Activated CD8-positive, alpha-beta memory T cell treated with anti-CD3 and anti-CD28 coated beads, Interleukin-2, amount 10 ng/mL, durations not matched to agents 7 days and 5 days (primary cell): ENCODE data around the gene HTATSF1. TPM values are rescaled to one million over a fixed set of nuclear protein-coding genes. Genes with fewer than 3 reads are reported as not detected.

Source experiments
- ATAC-seq: fragments of 150-1000 bp; cut with Tn5 transposase; one replicate; pipeline ENCODE4 v1.10.0; 2021; ENCODE audit warnings: moderate library complexity
- CTCF ChIA-PET: fragments of 350-600 bp; sonication (Branson Sonifier 250); formaldehyde crosslinking; loops from one replicate; lab custom pipeline; 2021; ENCODE audit warnings: antibody characterized with exemption; lab: Charles Lee
- DNase-seq: peaks from one replicate; pipeline ENCODE4 v3.0.0-alpha.2; 2020
- H3K27ac Mint-ChIP-seq: one replicate; pipeline ENCODE4 v1.8.0; 2021; ENCODE audit warnings: mild to moderate bottlenecking, mixed read lengths
- H3K27me3 Mint-ChIP-seq: one replicate; pipeline ENCODE4 v1.8.0; 2021; ENCODE audit warnings: mixed read lengths
- H3K36me3 Mint-ChIP-seq: one replicate; pipeline ENCODE4 v1.8.0; 2021; ENCODE audit warnings: mild to moderate bottlenecking, mixed read lengths
- H3K4me1 Mint-ChIP-seq: one replicate; pipeline ENCODE4 v1.8.0; 2021; ENCODE audit warnings: mixed read lengths
- H3K4me3 Mint-ChIP-seq: one replicate; pipeline ENCODE4 v1.8.0; 2021; ENCODE audit warnings: mild to moderate bottlenecking, moderate library complexity, mixed read lengths
- H3K9me3 Mint-ChIP-seq: one replicate; pipeline ENCODE4 v1.8.0; 2022; ENCODE audit warnings: low read depth, mixed read lengths
- total RNA-seq, 2 experiments: library from RNA; stranded (reverse); gene quantifications; one replicate each; pipeline ENCODE4 v1.2.3, GENCODE V29; 2021

HTATSF1 gene
- total RNA-seq, 2 experiments from 2014 or later, result 74.1 to 90.9 TPM

- H3K36me3 Mint-ChIP-seq, result peaks cover 1% of the 10 kb centered on the region
- H3K4me1 Mint-ChIP-seq, result peaks cover 3% of the 10 kb centered on the region
- DNase-seq, result no peak
- CTCF ChIA-PET, result no interaction called here
- H3K27me3 Mint-ChIP-seq, result no peaks in the 10 kb centered on the region
- no peak for ATAC-seq
- H3K9me3 Mint-ChIP-seq, result no peaks in the 10 kb centered on the region
- H3K4me3 Mint-ChIP-seq, result no peak overlapping the region
- no peak overlapping the region for H3K27ac Mint-ChIP-seq
These were observed 31.4 kb downstream of the HTATSF1 start for GRCh38 chrX:136528645-136529315.

- no peaks in the 10 kb centered on the region for H3K27me3 Mint-ChIP-seq
- no peak for ATAC-seq
- no peak overlapping the region for H3K4me3 Mint-ChIP-seq
These were observed 32.4 kb downstream of the HTATSF1 start for GRCh38 chrX:136529795-136530194.

GRCh38 chrX:136531951-136532350 lies 34.6 kb downstream of the HTATSF1 start, which contains the start of gene VGLL1:
TSS of gene VGLL1 (plus strand) at chrX:136532215. CDS start at chrX:136536021, 3,806 bp downstream.
- Mint-ChIP-seq H3K4me1 (peaks cover 3% of the 10 kb centered on the region), H3K36me3 (peaks cover 1% of the 10 kb centered on the region), H3K27me3 (peaks cover 2% of the 10 kb centered on the region), H3K4me3 (no peak within 1 kb of the TSS), H3K27ac (no peak within 1 kb of the TSS), H3K9me3 (no peaks in the 10 kb centered on the region)
- no peak for ATAC-seq
- CTCF ChIA-PET, result no interaction called here
- no peak for DNase-seq

More at GRCh38 chrX:136529795-136530194, 32.4 kb downstream of the HTATSF1 start:
- peaks cover 3% of the 10 kb centered on the region for H3K4me1 Mint-ChIP-seq
- CTCF ChIA-PET, result no interaction called here
- peaks cover 1% of the 10 kb centered on the region for H3K36me3 Mint-ChIP-seq
- DNase-seq, result no peak
- no peak overlapping the region for H3K27ac Mint-ChIP-seq
- no peaks in the 10 kb centered on the region for H3K9me3 Mint-ChIP-seq

GRCh38 chrX:136534131-136534530 lies 36.7 kb downstream of the HTATSF1 start:
- Mint-ChIP-seq H3K27me3 (peaks cover 2% of the 10 kb centered on the region), H3K27ac (no peak overlapping the region)
- no peak for DNase-seq

GRCh38 chrX:136538811-136539210 lies 41.4 kb downstream of the HTATSF1 start:
- Mint-ChIP-seq H3K27me3 (peaks cover 2% of the 10 kb centered on the region), H3K36me3 (no peaks in the 10 kb centered on the region), H3K9me3 (no peaks in the 10 kb centered on the region), H3K27ac (no peak overlapping the region), H3K4me1 (peaks cover 28% of the 10 kb centered on the region), H3K4me3 (no peak overlapping the region)
- ATAC-seq, result no peak
- DNase-seq, result no peak
- CTCF ChIA-PET, result no interaction called here

More at GRCh38 chrX:136534131-136534530, 36.7 kb downstream of the HTATSF1 start:
- CTCF ChIA-PET, result no interaction called here
- Mint-ChIP-seq H3K4me3 (no peak overlapping the region), H3K4me1 (peaks cover 12% of the 10 kb centered on the region), H3K9me3 (no peaks in the 10 kb centered on the region), H3K36me3 (no peaks in the 10 kb centered on the region)
- ATAC-seq, result no peak

GRCh38 chrX:136540226-136540625 lies 42.8 kb downstream of the HTATSF1 start:
- no peaks in the 10 kb centered on the region for H3K36me3 Mint-ChIP-seq
- CTCF ChIA-PET, result no interaction called here
- ATAC-seq (no peak), DNase-seq (no peak)
- H3K4me1 Mint-ChIP-seq, result peaks cover 37% of the 10 kb centered on the region
- peaks cover under 1% of the 10 kb centered on the region for H3K27me3 Mint-ChIP-seq
- H3K4me3 Mint-ChIP-seq, result no peak overlapping the region
- H3K27ac Mint-ChIP-seq, result no peak overlapping the region
- H3K9me3 Mint-ChIP-seq, result no peaks in the 10 kb centered on the region

GRCh38 chrX:136541294-136541693 lies 43.9 kb downstream of the HTATSF1 start:
- Mint-ChIP-seq H3K4me1 (peaks cover 48% of the 10 kb centered on the region), H3K27me3 (no peaks in the 10 kb centered on the region), H3K4me3 (no peak overlapping the region), H3K27ac (no peak overlapping the region), H3K9me3 (no peaks in the 10 kb centered on the region), H3K36me3 (peaks cover 2% of the 10 kb centered on the region)
- no peak for ATAC-seq
- CTCF ChIA-PET, result no interaction called here
- no peak for DNase-seq

- CTCF ChIA-PET, result no interaction called here
- Mint-ChIP-seq H3K4me1 (peaks cover 58% of the 10 kb centered on the region), H3K4me3 (no peak overlapping the region), H3K27me3 (no peaks in the 10 kb centered on the region), H3K9me3 (no peaks in the 10 kb centered on the region), H3K27ac (peak overlapping the region; percentile 61), H3K36me3 (peaks cover 2% of the 10 kb centered on the region)
- ATAC-seq (no peak), DNase-seq (no peak)
These were observed 44.9 kb downstream of the HTATSF1 start for GRCh38 chrX:136542281-136542680.

GRCh38 chrX:136546371-136546781 lies 49.0 kb downstream of the HTATSF1 start:
- Mint-ChIP-seq H3K27ac (peak overlapping the region; percentile 90), H3K4me3 (no peak overlapping the region)
- peak; percentile 79 for DNase-seq

GRCh38 chrX:136549226-136549625 lies 51.8 kb downstream of the HTATSF1 start:
- DNase-seq, result no peak
- H3K27me3 Mint-ChIP-seq, result no peaks in the 10 kb centered on the region
- ATAC-seq, result no peak
- H3K36me3 Mint-ChIP-seq, result peaks cover 2% of the 10 kb centered on the region
- no peak overlapping the region for H3K4me3 Mint-ChIP-seq
- CTCF ChIA-PET, result interaction anchor here (0.6 kb wide), 1 partner anchor 330 kb away, joined by 3 read pairs; no protein-coding TSS in a partner anchor
- H3K27ac Mint-ChIP-seq, result no peak overlapping the region
- H3K4me1 Mint-ChIP-seq, result peaks cover 40% of the 10 kb centered on the region
- H3K9me3 Mint-ChIP-seq, result no peaks in the 10 kb centered on the region

More at GRCh38 chrX:136546371-136546781, 49.0 kb downstream of the HTATSF1 start:
- H3K36me3 Mint-ChIP-seq, result peaks cover 2% of the 10 kb centered on the region
- ATAC-seq, result peak; percentile 84
- H3K27me3 Mint-ChIP-seq, result no peaks in the 10 kb centered on the region
- H3K4me1 Mint-ChIP-seq, result peaks cover 53% of the 10 kb centered on the region
- CTCF ChIA-PET, result interaction anchor here (0.9 to 1.3 kb wide), 2 partner anchors 60 to 148 kb away, joined by 3 read pairs; no protein-coding TSS in a partner anchor
- no peaks in the 10 kb centered on the region for H3K9me3 Mint-ChIP-seq

GRCh38 chrX:136551410-136551809 lies 54.0 kb downstream of the HTATSF1 start:
- Mint-ChIP-seq H3K4me3 (no peak overlapping the region), H3K9me3 (no peaks in the 10 kb centered on the region), H3K4me1 (peaks cover 19% of the 10 kb centered on the region), H3K27ac (no peak overlapping the region), H3K27me3 (no peaks in the 10 kb centered on the region), H3K36me3 (no peaks in the 10 kb centered on the region)
- CTCF ChIA-PET, result interaction anchor here (1.2 kb wide), 1 partner anchor 16 kb away, joined by 3 read pairs; no protein-coding TSS in a partner anchor
- ATAC-seq (no peak), DNase-seq (no peak)

GRCh38 chrX:136555694-136556093 lies 58.3 kb downstream of the HTATSF1 start:
- CTCF ChIA-PET, result no interaction called here
- peaks cover 3% of the 10 kb centered on the region for H3K27me3 Mint-ChIP-seq
- DNase-seq (no peak), ATAC-seq (no peak)
- no peak overlapping the region for H3K27ac Mint-ChIP-seq
- no peaks in the 10 kb centered on the region for H3K36me3 Mint-ChIP-seq
- H3K4me1 Mint-ChIP-seq, result no peaks in the 10 kb centered on the region
- H3K9me3 Mint-ChIP-seq, result no peaks in the 10 kb centered on the region
- H3K4me3 Mint-ChIP-seq, result no peak overlapping the region
